Activated T-helper 9 cell treated with anti-CD3 and anti-CD28 coated beads, Interleukin-2, amount 50 U/mL, for 16 hours (primary cell): ENCODE measurements around the gene NBAS.
"Not testable (repeated sequence)": the region's sequence is repeated elsewhere in the genome, so short reads cannot be mapped to it uniquely, and the experiment has no call there.

Experiments used
- DNase-seq: peaks from one replicate; pipeline ENCODE4 v3.0.0-alpha.2; 2020; ENCODE audit warnings: low read depth

Gene NBAS

GRCh38 chr2:15210542-15210941 is 350.6 kb downstream of the NBAS start:
- not testable (repeated sequence) for DNase-seq

- no peak for DNase-seq
Observed at GRCh38 chr2:15206419-15206818, 354.7 kb downstream of the NBAS start.

- DNase-seq = no peak
Observed at GRCh38 chr2:15205562-15205961, 355.6 kb downstream of the NBAS start.

- no peak for DNase-seq
Observed at GRCh38 chr2:15201009-15201408, 360.1 kb downstream of the NBAS start.

GRCh38 chr2:15200581-15200980 is 360.6 kb downstream of the NBAS start:
- no peak for DNase-seq

GRCh38 chr2:15198051-15198450 is 363.1 kb downstream of the NBAS start:
- no peak for DNase-seq

- DNase-seq = no peak
Observed at GRCh38 chr2:15195813-15196212, 365.3 kb downstream of the NBAS start.

- DNase-seq = no peak
Observed at GRCh38 chr2:15191789-15192188, 369.3 kb downstream of the NBAS start.

- DNase-seq = no peak
Observed at GRCh38 chr2:15189216-15189615, 371.9 kb downstream of the NBAS start.

- no peak for DNase-seq
Observed at GRCh38 chr2:15187702-15188101, 373.4 kb downstream of the NBAS start.

- no peak for DNase-seq
Observed at GRCh38 chr2:15186118-15186517, 375.0 kb downstream of the NBAS start.

- no peak for DNase-seq
Observed at GRCh38 chr2:15184491-15184890, 376.6 kb downstream of the NBAS start.

GRCh38 chr2:15182275-15182674 is 378.9 kb downstream of the NBAS start:
- DNase-seq = no peak

GRCh38 chr2:15181092-15181745 is 379.9 kb downstream of the NBAS start:
- no peak for DNase-seq

- no peak for DNase-seq
Observed at GRCh38 chr2:15180379-15180778, 380.8 kb downstream of the NBAS start.

- DNase-seq = peak; percentile 2
Observed at GRCh38 chr2:15178946-15179345, 382.2 kb downstream of the NBAS start.

GRCh38 chr2:15177103-15177502 is 384.0 kb downstream of the NBAS start:
- DNase-seq = peak; percentile 46

GRCh38 chr2:15176604-15177003 is 384.5 kb downstream of the NBAS start:
- no peak for DNase-seq

GRCh38 chr2:15174567-15174966 is 386.6 kb downstream of the NBAS start:
- DNase-seq = no peak

- no peak for DNase-seq
Observed at GRCh38 chr2:15173501-15173900, 387.6 kb downstream of the NBAS start.

GRCh38 chr2:15172825-15173224 is 388.3 kb downstream of the NBAS start:
- no peak for DNase-seq

- DNase-seq = no peak
Observed at GRCh38 chr2:15170070-15170775, 390.9 kb downstream of the NBAS start.

GRCh38 chr2:15169326-15170069 is 391.6 kb downstream of the NBAS start:
- DNase-seq = no peak
